ENCODE results near the gene FAM168A. TPM values are rescaled to one million over a fixed set of nuclear protein-coding genes. Genes with fewer than 3 reads are reported as not detected.

Gene FAM168A
- total RNA-seq, 1 experiment from 2014 or later, result 13.8 TPM

GRCh38 chr11:73521621-73522020 is 76.3 kb downstream of the FAM168A start:
- POLR2A ChIA-PET, result interaction anchor here (1.0 kb wide), 1 partner anchor 9 kb away, joined by 3 read pairs; no protein-coding TSS in a partner anchor
- TF ChIP-seq, protein P1, sequence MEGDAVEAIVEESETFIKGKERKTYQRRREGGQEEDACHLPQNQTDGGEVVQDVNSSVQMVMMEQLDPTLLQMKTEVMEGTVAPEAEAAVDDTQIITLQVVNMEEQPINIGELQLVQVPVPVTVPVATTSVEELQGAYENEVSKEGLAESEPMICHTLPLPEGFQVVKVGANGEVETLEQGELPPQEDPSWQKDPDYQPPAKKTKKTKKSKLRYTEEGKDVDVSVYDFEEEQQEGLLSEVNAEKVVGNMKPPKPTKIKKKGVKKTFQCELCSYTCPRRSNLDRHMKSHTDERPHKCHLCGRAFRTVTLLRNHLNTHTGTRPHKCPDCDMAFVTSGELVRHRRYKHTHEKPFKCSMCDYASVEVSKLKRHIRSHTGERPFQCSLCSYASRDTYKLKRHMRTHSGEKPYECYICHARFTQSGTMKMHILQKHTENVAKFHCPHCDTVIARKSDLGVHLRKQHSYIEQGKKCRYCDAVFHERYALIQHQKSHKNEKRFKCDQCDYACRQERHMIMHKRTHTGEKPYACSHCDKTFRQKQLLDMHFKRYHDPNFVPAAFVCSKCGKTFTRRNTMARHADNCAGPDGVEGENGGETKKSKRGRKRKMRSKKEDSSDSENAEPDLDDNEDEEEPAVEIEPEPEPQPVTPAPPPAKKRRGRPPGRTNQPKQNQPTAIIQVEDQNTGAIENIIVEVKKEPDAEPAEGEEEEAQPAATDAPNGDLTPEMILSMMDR (IDR thresholded peaks at IDR 0.05; ENCODE audit: unreplicated experiment), result no peak
- Mint-ChIP-seq H3K4me3 (ENCODE audit: unreplicated experiment) (no peak overlapping the region), H3K27ac (ENCODE audit: low read depth, unreplicated experiment) (no peak overlapping the region), H3K9me3 (ENCODE audit: unreplicated experiment) (no peaks in the 10 kb centered on the region), H3K4me1 (ENCODE audit: insufficient read depth, unreplicated experiment) (peaks cover 6% of the 10 kb centered on the region), H3K36me3 (ENCODE audit: insufficient read depth, unreplicated experiment) (no peaks in the 10 kb centered on the region), H3K27me3 (ENCODE audit: insufficient read depth, unreplicated experiment) (no peaks in the 10 kb centered on the region)
- peak; percentile 7 for DNase-seq (ENCODE audit: unreplicated experiment)
- intact Hi-C loops (cut with micrococcal nuclease), result no loop called here
- no TSS peak for BruUV-seq (replicated peaks)
- CTCF ChIA-PET, result interaction anchor here (0.6 kb wide), 1 partner anchor 302 kb away, joined by 3 read pairs; no protein-coding TSS in a partner anchor

DNA sequence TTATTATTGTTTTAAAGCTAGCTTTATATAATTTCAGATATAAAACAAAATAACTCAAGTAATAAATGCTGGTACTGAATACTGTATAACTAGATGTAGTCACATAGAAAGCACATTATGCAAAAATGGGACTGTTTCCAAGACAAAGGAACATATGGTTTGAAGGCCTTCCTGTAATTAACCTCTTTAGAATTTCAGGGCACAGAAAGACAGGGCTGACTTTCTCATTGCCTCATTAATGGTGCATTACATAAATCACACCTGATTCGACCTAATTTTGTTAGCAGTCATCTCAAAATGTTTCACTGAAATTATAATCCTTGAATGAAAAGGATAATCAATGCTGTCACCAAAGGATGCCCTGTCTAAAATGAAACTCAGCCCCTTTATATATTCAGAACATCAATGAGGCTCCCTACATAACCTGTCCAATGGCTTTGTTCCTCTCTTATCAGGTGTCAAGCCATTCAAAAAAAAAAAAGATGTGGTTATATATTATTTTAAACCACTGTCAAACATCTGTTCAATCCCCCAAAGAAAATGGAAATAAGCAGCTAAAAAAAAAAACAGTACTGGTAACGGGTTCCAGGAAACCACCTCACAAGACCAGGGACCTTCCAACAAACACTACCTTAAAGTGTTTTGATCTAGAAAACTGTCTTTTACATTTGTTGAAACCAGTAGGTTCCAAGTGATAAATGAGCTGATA is 77.4 kb downstream of the FAM168A start:
- ChIA-PET CTCF (interaction anchor here (0.7 kb wide), 1 partner anchor 104 kb away, joined by 9 read pairs; no protein-coding TSS in a partner anchor), POLR2A (no interaction called here)
- Mint-ChIP-seq H3K27me3 (ENCODE audit: insufficient read depth, unreplicated experiment) (no peaks in the 10 kb centered on the region), H3K36me3 (ENCODE audit: insufficient read depth, unreplicated experiment) (no peaks in the 10 kb centered on the region), H3K4me1 (ENCODE audit: insufficient read depth, unreplicated experiment) (peaks cover 6% of the 10 kb centered on the region), H3K27ac (ENCODE audit: low read depth, unreplicated experiment) (no peak overlapping the region), H3K4me3 (ENCODE audit: unreplicated experiment) (no peak overlapping the region), H3K9me3 (ENCODE audit: unreplicated experiment) (no peaks in the 10 kb centered on the region)
- intact Hi-C loops (cut with micrococcal nuclease), result no loop called here
- TF ChIP-seq, protein P1 (IDR thresholded peaks at IDR 0.05; ENCODE audit: unreplicated experiment), result no peak
- DNase-seq (ENCODE audit: unreplicated experiment), result no peak
- no TSS peak for BruUV-seq (replicated peaks)

GRCh38 chr11:73519266-73519665 is 78.6 kb downstream of the FAM168A start:
- CTCF ChIA-PET, result interaction anchor here (1.0 kb wide), 1 partner anchor 58 kb away, joined by 3 read pairs; no protein-coding TSS in a partner anchor
- H3K27me3 Mint-ChIP-seq (ENCODE audit: insufficient read depth, unreplicated experiment), result no peaks in the 10 kb centered on the region

GRCh38 chr11:73518195-73518594 is 79.7 kb downstream of the FAM168A start:
- TF ChIP-seq, protein P1 (IDR thresholded peaks at IDR 0.05; ENCODE audit: unreplicated experiment), result no peak
- intact Hi-C loops (cut with micrococcal nuclease), result no loop called here
- no peaks in the 10 kb centered on the region for H3K9me3 Mint-ChIP-seq (ENCODE audit: unreplicated experiment)
- H3K27me3 Mint-ChIP-seq (ENCODE audit: insufficient read depth, unreplicated experiment), result no peaks in the 10 kb centered on the region
- no peak for DNase-seq (ENCODE audit: unreplicated experiment)
- H3K36me3 Mint-ChIP-seq (ENCODE audit: insufficient read depth, unreplicated experiment), result no peaks in the 10 kb centered on the region
- ChIA-PET CTCF (interaction anchor here (1.4 kb wide), 1 partner anchor 167 kb away, joined by 3 read pairs; no protein-coding TSS in a partner anchor), POLR2A (no interaction called here)
- peaks cover 6% of the 10 kb centered on the region for H3K4me1 Mint-ChIP-seq (ENCODE audit: insufficient read depth, unreplicated experiment)
- H3K4me3 Mint-ChIP-seq (ENCODE audit: unreplicated experiment), result no peak overlapping the region
- H3K27ac Mint-ChIP-seq (ENCODE audit: low read depth, unreplicated experiment), result no peak overlapping the region
- no TSS peak for BruUV-seq (replicated peaks)

More at GRCh38 chr11:73519266-73519665, 78.6 kb downstream of the FAM168A start:
- intact Hi-C loops (cut with micrococcal nuclease), result no loop called here
- POLR2A ChIA-PET, result interaction anchor here (0.5 kb wide), 1 partner anchor 57 kb away, joined by 3 read pairs; no protein-coding TSS in a partner anchor
- DNase-seq (ENCODE audit: unreplicated experiment), result no peak
- no peaks in the 10 kb centered on the region for H3K36me3 Mint-ChIP-seq (ENCODE audit: insufficient read depth, unreplicated experiment)
- peaks cover 6% of the 10 kb centered on the region for H3K4me1 Mint-ChIP-seq (ENCODE audit: insufficient read depth, unreplicated experiment)
- H3K9me3 Mint-ChIP-seq (ENCODE audit: unreplicated experiment), result no peaks in the 10 kb centered on the region
- no peak overlapping the region for H3K27ac Mint-ChIP-seq (ENCODE audit: low read depth, unreplicated experiment)
- H3K4me3 Mint-ChIP-seq (ENCODE audit: unreplicated experiment), result no peak overlapping the region
- BruUV-seq (replicated peaks), result no TSS peak
- TF ChIP-seq, protein P1 (IDR thresholded peaks at IDR 0.05; ENCODE audit: unreplicated experiment), result no peak

Data from MCF 10A (cell line).